Small intestine (tissue), 7 donors: ENCODE data around the gene STRIT1. TPM values are rescaled to one million over a fixed set of nuclear protein-coding genes. Genes with fewer than 3 reads are reported as not detected.

Experiments
- DNase-seq, 2 donors: peaks; one replicate each; pipeline versions ENCODE4 v3.0.0 to v3.0.0-alpha.2; 2013
- FAIRE-seq: peaks from 2 replicates; lab custom pipeline; 2012; peaks lifted over from hg19 to GRCh38; lab: Jason Lieb, UNC
- H3K27ac ChIP-seq, 3 donors: one replicate each; pipeline ENCODE4 v1.5.1; 2013; ENCODE audit warnings: low read length in 2 of 3, mild to moderate bottlenecking in 2 of 3, control low read depth in 1 of 3, inconsistent platforms in 1 of 3, low read depth in 1 of 3, moderate library complexity in 1 of 3
- H3K27me3 ChIP-seq, 3 donors: one replicate each; pipeline ENCODE4 v1.6.1; 2013; ENCODE audit warnings: low read length in 3 of 3, inconsistent platforms in 1 of 3; ENCODE audit not compliant: control insufficient read depth in 3 of 3, insufficient read depth in 3 of 3
- H3K36me3 ChIP-seq, 3 donors: one replicate each; pipeline ENCODE4 v1.6.1; 2013; ENCODE audit warnings: low read length in 3 of 3, inconsistent platforms in 1 of 3, low read depth in 1 of 3, mild to moderate bottlenecking in 1 of 3, moderate library complexity in 1 of 3; ENCODE audit not compliant: control insufficient read depth in 3 of 3, insufficient read depth in 2 of 3
- H3K4me1 ChIP-seq, 3 donors: one replicate each; pipeline ENCODE4 v1.6.1; 2013; ENCODE audit warnings: low read length in 2 of 3, inconsistent platforms in 1 of 3, low read depth in 1 of 3, mild to moderate bottlenecking in 1 of 3, moderate library complexity in 1 of 3; ENCODE audit not compliant: control insufficient read depth in 3 of 3, insufficient read depth in 2 of 3
- H3K4me3 ChIP-seq, 3 donors: one replicate each; pipeline ENCODE4 v1.5.1; 2013; ENCODE audit warnings: low read length in 3 of 3, control low read depth in 1 of 3, inconsistent platforms in 1 of 3, low read depth in 1 of 3, mild to moderate bottlenecking in 1 of 3, moderate library complexity in 1 of 3
- H3K9me3 ChIP-seq, 2 donors: one replicate each; pipeline ENCODE4 v1.6.1; 2013; ENCODE audit warnings: low read depth in 1 of 2, low read length in 1 of 2; ENCODE audit not compliant: control insufficient read depth in 2 of 2, insufficient read depth in 1 of 2
- WGBS, 3 donors: extraction: QIAGEN DNeasy Blood & Tissue Kit; methylation state at CpG; one replicate each; pipeline ENCODE4 v1.1.7; 2013; 5-methylcytosine and 5-hydroxymethylcytosine counted together
- polyA plus RNA-seq, 4 donors: library from polyadenylated mRNA; stranded (reverse) in 3 of 4; unstranded in 1 of 4; fragments of 200-250 nt in 3 of 4; fragments of 120-200 nt in 1 of 4; gene quantifications; one replicate each; pipeline versions ENCODE4 v1.2.1 to v1.2.3, GENCODE V29; 2013
- donor health status: healthy with polysubstance abuse.
- donor health status: control.
- donor health status: control.
- donor health status: Bipolar disorder and iron deficiency.
- donor health status: healthy.

Gene STRIT1
- polyA plus RNA-seq, 4 donors: 0.10 to 10.3 (median 1.2) TPM

DNA sequence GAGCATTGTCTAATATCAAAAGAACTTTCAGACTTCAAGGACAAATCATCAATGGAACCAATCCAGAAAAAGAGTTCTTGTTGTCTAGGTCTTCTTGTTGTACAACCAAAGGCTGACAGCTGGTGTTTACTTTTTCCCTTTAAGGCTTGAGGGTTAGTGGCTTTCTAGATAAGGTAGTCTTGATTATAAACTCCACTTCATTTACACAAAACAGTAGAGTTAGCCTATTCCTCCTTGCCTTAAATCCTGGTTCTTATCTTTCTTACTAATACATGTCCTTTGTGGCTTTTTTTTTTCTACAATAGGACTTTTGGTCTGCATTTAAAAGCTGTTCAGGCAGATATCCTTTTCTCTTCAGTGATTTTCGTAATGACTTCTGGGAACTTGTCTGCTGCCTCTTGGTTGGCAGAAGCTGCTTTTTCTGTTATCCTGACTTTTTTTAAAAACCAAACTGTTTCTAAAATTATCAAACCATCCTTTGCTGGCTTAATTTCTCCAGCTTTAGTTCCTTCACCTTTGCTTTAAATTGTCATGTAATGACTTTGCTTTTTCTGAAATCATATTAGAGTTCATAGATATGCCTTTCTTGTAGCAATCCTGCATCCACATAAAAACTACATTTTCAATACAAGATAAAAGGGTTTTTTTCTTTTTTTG is 44.8 kb downstream of the STRIT1 start:
- Histone ChIP-seq H3K4me1 (no peaks in the 10 kb centered on the region), H3K36me3 (no peaks in the 10 kb centered on the region), H3K27ac (no peak overlapping the region), H3K9me3 (peaks cover 0 to 3% of the 10 kb centered on the region in 2 donors), H3K27me3 (no peaks in the 10 kb centered on the region), H3K4me3 (no peak overlapping the region)
- 84 to 93% (median 84%) methylated on average over 1 of the region's 1 CpG for WGBS, 3 donors
- peak in 1 of 2 donors; percentile 2 for DNase-seq
- FAIRE-seq: no peak

DNA sequence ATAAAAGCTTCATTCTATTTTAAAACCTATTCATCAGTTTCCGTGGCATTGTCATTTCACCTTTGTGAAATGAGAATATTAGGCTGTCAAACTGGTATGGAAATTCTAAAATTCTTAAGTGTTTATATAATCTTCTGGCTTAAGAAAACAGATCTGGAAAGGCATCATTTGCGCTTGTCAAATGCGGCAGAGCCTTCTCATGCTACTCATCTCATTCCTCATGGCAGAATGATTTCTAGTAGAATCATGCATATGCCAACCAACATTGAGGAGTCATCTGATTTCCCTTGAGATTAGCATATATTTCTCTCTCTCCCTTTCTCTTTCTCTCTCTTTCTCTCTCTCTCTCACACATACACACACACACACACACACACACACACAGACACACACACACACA is 48.8 kb downstream of the STRIT1 start:
- FAIRE-seq (no peak), DNase-seq (no peak)
- no peak overlapping the region for H3K27ac ChIP-seq
- H3K4me3 ChIP-seq: no peak overlapping the region
- no peaks in the 10 kb centered on the region for H3K4me1 ChIP-seq
- peaks cover 0 to 3% of the 10 kb centered on the region in 2 donors for H3K9me3 ChIP-seq
- no peaks in the 10 kb centered on the region for H3K36me3 ChIP-seq
- H3K27me3 ChIP-seq: no peaks in the 10 kb centered on the region
- 86 to 98% (median 95%) methylated on average over 3 of the region's 3 CpGs for whole genome bisulfite sequencing, 3 donors

DNA sequence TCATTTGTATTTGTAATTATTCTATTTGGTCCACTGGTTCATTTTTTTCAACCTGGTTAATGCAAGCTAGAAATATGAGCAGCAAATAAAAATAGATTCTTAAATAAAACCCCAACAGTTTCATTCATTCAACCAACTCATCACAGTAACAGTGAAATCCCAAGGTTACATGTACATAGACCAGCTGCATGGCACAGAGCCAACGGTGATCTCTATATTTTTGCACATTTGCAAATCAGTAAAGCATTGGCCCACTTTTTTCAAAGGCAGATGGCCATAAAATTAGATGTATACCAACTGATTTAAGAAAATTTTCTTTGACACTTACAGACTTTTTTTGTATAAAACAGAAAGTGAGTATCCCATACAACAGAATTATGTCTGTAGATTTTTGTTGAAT is 49.3 kb downstream of the STRIT1 start:
- WGBS, 3 donors: 35 to 62% (median 46%) methylated on average over 1 of the region's 1 CpG
- FAIRE-seq (no peak), DNase-seq (no peak)
- Histone ChIP-seq H3K4me1 (no peaks in the 10 kb centered on the region), H3K27ac (no peak overlapping the region), H3K4me3 (no peak overlapping the region), H3K36me3 (no peaks in the 10 kb centered on the region), H3K9me3 (peaks cover 0 to 3% of the 10 kb centered on the region in 2 donors), H3K27me3 (no peaks in the 10 kb centered on the region)

DNA sequence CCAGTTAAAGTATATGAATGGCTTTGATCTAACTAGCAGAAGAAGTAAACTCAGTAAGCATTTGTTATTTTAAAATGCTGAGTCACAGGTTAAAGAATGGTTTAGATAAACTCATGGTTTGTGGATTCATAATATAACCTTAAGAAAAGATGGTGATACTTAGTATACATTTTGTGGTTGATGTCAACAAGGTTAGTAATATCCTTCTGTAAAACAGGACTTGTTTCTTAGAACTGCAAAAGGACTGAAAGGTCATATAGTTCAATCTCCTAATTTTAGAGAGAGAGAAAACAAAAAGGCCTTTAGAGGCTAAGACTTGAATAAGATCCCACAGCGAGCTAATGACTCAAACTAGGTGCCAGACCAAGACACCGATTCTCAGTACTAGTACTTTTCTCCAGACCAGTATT is 50.0 kb downstream of the STRIT1 start:
- DNase-seq (no peak), FAIRE-seq (no peak)
- Histone ChIP-seq H3K36me3 (no peaks in the 10 kb centered on the region), H3K27ac (no peak overlapping the region), H3K4me1 (no peaks in the 10 kb centered on the region), H3K27me3 (no peaks in the 10 kb centered on the region), H3K4me3 (no peak overlapping the region), H3K9me3 (no peaks in the 10 kb centered on the region)
- 84 to 88% (median 85%) methylated on average over 2 of the region's 2 CpGs for WGBS, 3 donors

DNA sequence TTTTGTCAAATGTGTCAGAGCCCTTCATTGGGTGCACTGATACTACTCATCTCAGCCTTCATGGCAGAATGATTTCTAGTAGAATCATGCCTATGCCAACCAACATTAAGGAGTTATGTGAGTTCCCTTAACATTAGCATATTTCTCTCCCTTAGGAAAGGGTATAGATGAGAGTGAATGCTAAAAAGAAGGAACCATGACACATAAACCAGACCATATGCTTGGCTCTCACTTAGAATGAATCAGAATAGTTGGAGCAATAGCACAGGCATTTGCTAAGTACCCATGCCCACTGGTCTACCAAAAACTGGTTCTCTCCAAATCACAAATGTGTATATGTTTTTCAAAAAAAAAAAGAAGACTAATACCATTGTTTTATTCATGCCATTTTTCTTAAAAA is 51.1 kb downstream of the STRIT1 start:
- Histone ChIP-seq H3K9me3 (no peaks in the 10 kb centered on the region), H3K4me1 (no peaks in the 10 kb centered on the region), H3K27ac (no peak overlapping the region), H3K4me3 (no peak overlapping the region), H3K36me3 (no peaks in the 10 kb centered on the region), H3K27me3 (no peaks in the 10 kb centered on the region)
- DNase-seq (no peak), FAIRE-seq (no peak)

DNA sequence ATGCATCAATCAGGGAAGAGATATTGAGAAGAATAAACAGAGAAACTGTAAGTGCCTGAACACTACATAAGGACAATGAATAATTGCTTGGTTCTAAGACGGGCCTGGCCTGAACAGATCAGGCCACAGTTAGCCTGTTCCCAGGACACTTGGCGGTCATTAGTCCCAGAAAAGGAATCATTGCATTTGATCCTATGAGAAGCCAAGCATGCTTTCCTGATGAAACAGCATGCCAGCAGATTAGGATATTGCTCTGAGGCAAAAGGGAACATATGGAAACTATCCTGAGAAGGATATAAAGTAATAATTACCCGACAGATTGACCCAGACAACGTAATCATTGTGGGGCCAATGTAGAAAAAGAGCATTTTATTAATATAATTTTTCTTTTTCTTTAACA is 51.9 kb downstream of the STRIT1 start:
- no peak for FAIRE-seq
- no peak overlapping the region for H3K27ac ChIP-seq
- WGBS, 3 donors: 68 to 86% (median 83%) methylated on average over 4 of the region's 4 CpGs

More for the DNA sequence above, 51.9 kb downstream of the STRIT1 start:
- H3K36me3 ChIP-seq: no peaks in the 10 kb centered on the region
- no peaks in the 10 kb centered on the region for H3K27me3 ChIP-seq
- no peaks in the 10 kb centered on the region for H3K9me3 ChIP-seq
- DNase-seq: no peak
- no peaks in the 10 kb centered on the region for H3K4me1 ChIP-seq
- no peak overlapping the region for H3K4me3 ChIP-seq

Other genes with a start within 250 kb of the STRIT1 start
- 100 to 1,000 TPM in 3 of 4 donors, 10 to 100 TPM in 1; 62.1 to 206 (median 132) TPM for gene MME, start 213.4 kb downstream of the STRIT1 start, polyA plus RNA-seq